Measurements from ENCODE around the gene CCDC97. TPM values are rescaled to one million over a fixed set of nuclear protein-coding genes. Genes with fewer than 3 reads are reported as not detected.

The CCDC97 gene
- total and polyA plus RNA-seq, 2 of the 8 experiments (the other 6 are each of a cell fraction or from before 2014, with no cell fraction given): 19.8 to 27.1 TPM

DNA sequence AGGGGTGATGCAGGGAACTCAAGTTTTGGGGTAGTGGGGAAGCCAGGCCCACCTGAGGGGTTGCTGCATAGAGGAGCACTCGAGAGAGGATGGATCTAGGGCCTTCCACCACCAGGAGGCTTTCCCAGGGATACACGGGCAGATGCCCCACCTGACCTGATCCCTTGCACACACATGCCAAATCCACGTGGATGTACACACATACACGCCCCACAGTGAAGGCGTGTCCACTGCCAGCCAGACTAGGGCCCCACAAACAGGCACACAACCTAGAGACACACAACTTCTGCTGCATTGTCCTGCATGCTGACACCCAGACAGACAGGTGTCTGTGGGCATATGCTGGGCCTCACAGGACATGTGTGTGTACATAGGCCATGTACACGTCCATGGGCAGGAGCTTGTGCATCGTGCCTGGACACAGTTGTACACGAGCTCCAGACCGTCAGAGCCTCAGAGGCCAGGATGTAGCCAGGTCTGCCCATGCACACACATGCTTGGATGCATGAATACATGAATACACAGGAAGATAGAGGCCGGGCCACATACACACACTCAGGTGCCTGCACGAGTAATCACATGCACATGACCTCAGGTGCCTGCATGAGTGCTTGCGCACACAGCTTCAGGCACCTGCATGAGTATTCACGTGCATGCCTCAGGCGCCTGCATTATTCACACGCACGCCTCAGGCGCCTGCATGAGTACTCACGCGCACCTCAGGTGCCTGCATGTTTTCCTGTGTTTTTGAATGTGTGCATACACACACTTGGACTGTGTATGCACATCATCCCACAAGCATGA lies 8.9 kb downstream of the CCDC97 start (continued):
- TF ChIP-seq, protein P1, sequence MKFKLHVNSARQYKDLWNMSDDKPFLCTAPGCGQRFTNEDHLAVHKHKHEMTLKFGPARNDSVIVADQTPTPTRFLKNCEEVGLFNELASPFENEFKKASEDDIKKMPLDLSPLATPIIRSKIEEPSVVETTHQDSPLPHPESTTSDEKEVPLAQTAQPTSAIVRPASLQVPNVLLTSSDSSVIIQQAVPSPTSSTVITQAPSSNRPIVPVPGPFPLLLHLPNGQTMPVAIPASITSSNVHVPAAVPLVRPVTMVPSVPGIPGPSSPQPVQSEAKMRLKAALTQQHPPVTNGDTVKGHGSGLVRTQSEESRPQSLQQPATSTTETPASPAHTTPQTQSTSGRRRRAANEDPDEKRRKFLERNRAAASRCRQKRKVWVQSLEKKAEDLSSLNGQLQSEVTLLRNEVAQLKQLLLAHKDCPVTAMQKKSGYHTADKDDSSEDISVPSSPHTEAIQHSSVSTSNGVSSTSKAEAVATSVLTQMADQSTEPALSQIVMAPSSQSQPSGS (IDR thresholded peaks at IDR 0.05; ENCODE audit: low read length): no peak
- TF ChIP-seq JUND (IDR thresholded peaks at IDR 0.05; ENCODE audit: low read length) (no peak), ASH2L (IDR thresholded peaks at IDR 0.05; ENCODE audit: low read length) (no peak), KDM4A (IDR thresholded peaks at IDR 0.05; ENCODE audit: low read depth, low read length, severe bottlenecking) (no peak)

Data from H1 (cell line).